ENCODE measurements around the gene KLHL29. TPM values are rescaled to one million over a fixed set of nuclear protein-coding genes. Genes with fewer than 3 reads are reported as not detected.

Gene KLHL29
- total and polyA plus RNA-seq, 2 donors (not counting 3 experiments of a cell fraction or from before 2014, with no cell fraction given), result 4.6 to 12.7 TPM

GRCh38 chr2:23446916-23447315 lies 61.9 kb downstream of the KLHL29 start:
- H3K4me3 ChIP-seq (replicated peaks in 1 of 3; ENCODE audit: insufficient read depth in 1 of 3, low read depth in 1 of 3, low read length in 3 of 3), result no peak overlapping the region
- no peak overlapping the region for H3K9ac ChIP-seq (replicated peaks; ENCODE audit: extremely low read depth, insufficient read depth, low read length)
- H3K36me3 ChIP-seq (ENCODE audit: control insufficient read depth in 2 of 2, extremely low read depth in 1 of 2, insufficient read depth in 2 of 2, low read length in 2 of 2), result no peaks in the 10 kb centered on the region
- H3K4me1 ChIP-seq (ENCODE audit: control insufficient read depth, extremely low read depth, insufficient read depth, low read length), result no peaks in the 10 kb centered on the region
- dilution Hi-C loops (cut with MboI; ENCODE audit: extremely low pct_ligation_motif_present, low sequenced_read_pairs), result no loop called here
- no peaks in the 10 kb centered on the region for H3K79me2 ChIP-seq (ENCODE audit: control insufficient read depth, insufficient read depth, low read length)
- intact Hi-C loops (cut with micrococcal nuclease), result no loop called here
- no peaks in the 10 kb centered on the region for H4K20me1 ChIP-seq (replicated peaks; ENCODE audit: control insufficient read depth, extremely low read depth, insufficient read depth, low read length)
- no peaks in the 10 kb centered on the region for H3K9me1 ChIP-seq (replicated peaks; ENCODE audit: control insufficient read depth, extremely low read depth, insufficient read depth, low read length)
- CTCF ChIA-PET, result no interaction called here
- no peak overlapping the region for H2AFZ ChIP-seq (ENCODE audit: low read depth, low read length)
- no peak overlapping the region for H3K4me2 ChIP-seq (ENCODE audit: insufficient read depth, low read length)
- no peak for DNase-seq (ENCODE audit: low read depth, low spot score)
- H3K27me3 ChIP-seq (ENCODE audit: control insufficient read depth in 2 of 2, insufficient read depth in 2 of 2, low read length in 2 of 2), result no peaks in the 10 kb centered on the region
- POLR2A ChIA-PET, result no interaction called here
- H3K27ac ChIP-seq (ENCODE audit: insufficient read depth, low read depth, low read length), result no peak overlapping the region
- TF ChIP-seq FOS (IDR thresholded peaks at IDR 0.05; ENCODE audit: borderline replicate concordance, insufficient read depth, low read length) (no peak), JUN (IDR thresholded peaks at IDR 0.05; ENCODE audit: borderline replicate concordance, insufficient read depth, insufficient read length, low read depth) (no peak), GATA2 (IDR thresholded peaks at IDR 0.05; ENCODE audit: insufficient read depth, insufficient read length, low read depth, low read length) (no peak), POLR2AphosphoS5 (IDR thresholded peaks at IDR 0.05; ENCODE audit: insufficient read depth, low read depth, low read length) (no peak), CTCF (IDR thresholded peaks at IDR 0.05; ENCODE audit: extremely low read depth in 1 of 2, insufficient read depth in 1 of 2, low read depth in 1 of 2, low read length in 2 of 2) (no peak), EZH2 (IDR thresholded peaks at IDR 0.05; ENCODE audit: borderline replicate concordance, low read depth, low read length, severe bottlenecking) (no peak), MAX (IDR thresholded peaks at IDR 0.05; ENCODE audit: insufficient read depth, insufficient read length) (no peak), POLR2A (IDR thresholded peaks at IDR 0.05; ENCODE audit: low read depth, low read length) (no peak), MYC (IDR thresholded peaks at IDR 0.05; ENCODE audit: low read depth, low read length) (no peak)
- no peaks in the 10 kb centered on the region for H3K9me3 ChIP-seq (replicated peaks; ENCODE audit: control insufficient read depth, insufficient read depth, low read length)
- no TSS peak for BruUV-seq (replicated peaks)
- FAIRE-seq, result no peak

Measured in endothelial cell of umbilical vein (primary cell).